Epithelial cell of esophagus (primary cell): ENCODE data around the gene BCAR3.
"Not testable (repeated sequence)": the region's sequence is repeated elsewhere in the genome, so short reads cannot be mapped to it uniquely, and the experiment has no call there.

Experiments
- DNase-seq: peaks from one replicate; pipeline ENCODE4 v3.0.0; 2010; ENCODE audit warnings: low read depth
- H3K4me3 ChIP-seq: 2 replicates; pipeline ENCODE4 v1.5.1; 2011; ENCODE audit warnings: mild to moderate bottlenecking, low read length, control low read depth
- TF ChIP-seq, protein P1 (sequence below): IDR thresholded peaks from 2 replicates; pipeline ENCODE4 v1.5.1; 2011; ENCODE audit warnings: low read depth, mild to moderate bottlenecking, low read length, control low read depth, inconsistent platforms; ENCODE audit not compliant: insufficient read depth; ENCODE audit errors: missing control alignments

BCAR3 gene

DNA sequence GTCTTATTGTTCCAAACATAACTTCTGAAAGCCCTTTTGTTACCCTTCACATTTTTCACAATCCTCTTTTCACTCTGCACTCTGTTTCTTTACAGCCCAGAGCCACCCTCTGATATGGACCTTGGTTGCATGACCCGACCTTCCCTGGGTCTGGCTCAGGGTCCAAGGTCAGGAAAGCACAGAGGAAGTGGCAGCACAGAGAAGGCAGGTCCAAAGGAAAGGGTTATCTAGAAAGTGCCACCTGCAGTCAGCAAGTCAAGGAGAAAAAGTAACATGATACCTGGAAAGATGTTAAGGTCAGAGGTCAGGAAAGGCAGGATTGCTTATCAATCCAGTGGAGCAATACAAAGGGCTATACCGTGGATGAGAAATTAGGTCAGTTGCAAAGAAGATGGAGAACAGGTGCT lies 18.4 kb downstream of the BCAR3 start:
- DNase-seq: no peak

DNA sequence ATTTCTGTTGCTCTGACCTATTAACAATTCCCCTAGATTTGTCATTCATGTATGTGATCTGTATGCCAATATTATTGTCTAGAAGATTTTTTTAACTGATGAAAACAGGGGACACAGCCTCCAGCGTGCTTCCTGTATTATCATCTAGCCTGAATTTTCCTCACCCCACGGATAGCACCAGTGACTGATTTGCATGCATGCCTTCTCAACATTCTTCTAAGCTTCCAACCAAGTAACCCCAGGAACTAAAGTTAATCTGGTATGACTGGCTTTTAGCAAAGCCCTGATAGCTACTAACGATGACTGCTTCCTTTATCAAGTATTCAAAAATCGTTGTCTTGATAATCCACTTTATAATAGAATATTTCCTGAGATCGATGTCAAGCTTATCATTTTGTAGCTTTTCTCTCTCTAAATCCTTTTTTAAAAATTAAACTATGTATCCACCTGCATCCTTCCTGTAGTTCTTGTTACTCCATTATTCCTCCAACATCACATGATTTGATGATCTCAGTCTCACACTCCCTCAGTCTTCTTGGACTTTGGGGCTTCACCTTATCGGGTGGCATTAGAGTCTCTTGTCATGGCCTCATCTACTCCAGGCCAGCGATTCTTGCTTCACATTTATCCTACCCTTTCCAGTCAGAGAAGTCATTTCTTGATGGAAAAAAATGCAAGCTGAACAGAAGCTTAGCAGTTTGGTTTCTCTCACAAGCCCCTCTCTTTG lies 19.0 kb downstream of the BCAR3 start:
- H3K4me3 ChIP-seq: no peak overlapping the region
- DNase-seq: no peak
- TF ChIP-seq, protein P1, sequence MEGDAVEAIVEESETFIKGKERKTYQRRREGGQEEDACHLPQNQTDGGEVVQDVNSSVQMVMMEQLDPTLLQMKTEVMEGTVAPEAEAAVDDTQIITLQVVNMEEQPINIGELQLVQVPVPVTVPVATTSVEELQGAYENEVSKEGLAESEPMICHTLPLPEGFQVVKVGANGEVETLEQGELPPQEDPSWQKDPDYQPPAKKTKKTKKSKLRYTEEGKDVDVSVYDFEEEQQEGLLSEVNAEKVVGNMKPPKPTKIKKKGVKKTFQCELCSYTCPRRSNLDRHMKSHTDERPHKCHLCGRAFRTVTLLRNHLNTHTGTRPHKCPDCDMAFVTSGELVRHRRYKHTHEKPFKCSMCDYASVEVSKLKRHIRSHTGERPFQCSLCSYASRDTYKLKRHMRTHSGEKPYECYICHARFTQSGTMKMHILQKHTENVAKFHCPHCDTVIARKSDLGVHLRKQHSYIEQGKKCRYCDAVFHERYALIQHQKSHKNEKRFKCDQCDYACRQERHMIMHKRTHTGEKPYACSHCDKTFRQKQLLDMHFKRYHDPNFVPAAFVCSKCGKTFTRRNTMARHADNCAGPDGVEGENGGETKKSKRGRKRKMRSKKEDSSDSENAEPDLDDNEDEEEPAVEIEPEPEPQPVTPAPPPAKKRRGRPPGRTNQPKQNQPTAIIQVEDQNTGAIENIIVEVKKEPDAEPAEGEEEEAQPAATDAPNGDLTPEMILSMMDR: no peak

More for the DNA sequence above, 18.4 kb downstream of the BCAR3 start:
- H3K4me3 ChIP-seq: no peak overlapping the region
- TF ChIP-seq, protein P1: no peak

DNA sequence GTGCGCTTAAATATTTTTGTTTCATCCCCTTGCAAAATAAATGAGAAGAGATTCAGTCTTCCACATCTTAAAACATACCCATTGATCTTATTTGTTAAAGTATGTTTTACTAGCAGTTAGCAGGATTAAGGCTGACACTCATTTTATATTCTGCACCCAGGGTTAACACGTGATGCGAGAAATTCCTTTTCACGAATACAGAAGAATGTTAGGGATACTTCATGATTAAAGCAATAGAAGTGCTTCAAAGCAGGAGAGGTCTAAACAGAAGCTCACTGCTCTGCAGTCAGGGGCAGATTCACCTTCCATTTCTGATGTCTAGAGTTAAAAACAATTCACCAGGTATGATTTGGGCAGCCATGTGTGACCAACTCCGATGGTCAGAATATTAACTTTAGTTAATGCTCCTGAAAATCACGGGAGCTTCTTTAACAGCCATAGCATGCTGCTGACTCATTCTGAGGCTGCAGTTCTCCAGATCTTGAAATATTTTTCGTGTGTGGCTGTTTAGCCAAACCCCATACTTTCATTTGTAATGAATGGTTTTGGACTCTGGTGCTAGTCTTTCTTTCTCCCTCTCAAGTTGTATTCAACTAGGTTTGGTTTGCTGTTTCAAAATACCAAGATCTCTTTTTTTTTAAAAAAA lies 19.7 kb downstream of the BCAR3 start:
- DNase-seq: peak; percentile 56
- H3K4me3 ChIP-seq: no peak overlapping the region
- TF ChIP-seq, protein P1: no peak

DNA sequence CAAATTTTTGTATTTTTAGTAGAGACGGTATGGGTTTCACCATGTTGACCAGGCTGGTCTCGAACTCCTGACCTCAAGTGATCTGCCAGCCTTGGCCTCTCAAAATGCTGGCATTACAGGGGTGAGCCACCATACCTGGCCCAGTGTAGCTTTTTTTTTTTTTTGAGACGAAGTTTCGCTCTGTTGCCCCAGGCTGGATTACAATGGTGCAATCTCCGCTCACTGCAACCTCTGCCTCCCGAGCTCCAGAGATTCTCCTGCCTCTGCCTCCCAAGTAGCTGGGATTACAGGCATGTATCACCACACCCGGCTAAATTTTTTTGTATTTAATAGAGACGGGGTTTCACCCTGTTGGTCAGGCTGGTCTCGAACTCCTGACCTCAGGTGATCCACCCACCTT lies 20.3 kb downstream of the BCAR3 start:
- not testable (repeated sequence) for DNase-seq, H3K4me3 ChIP-seq

DNA sequence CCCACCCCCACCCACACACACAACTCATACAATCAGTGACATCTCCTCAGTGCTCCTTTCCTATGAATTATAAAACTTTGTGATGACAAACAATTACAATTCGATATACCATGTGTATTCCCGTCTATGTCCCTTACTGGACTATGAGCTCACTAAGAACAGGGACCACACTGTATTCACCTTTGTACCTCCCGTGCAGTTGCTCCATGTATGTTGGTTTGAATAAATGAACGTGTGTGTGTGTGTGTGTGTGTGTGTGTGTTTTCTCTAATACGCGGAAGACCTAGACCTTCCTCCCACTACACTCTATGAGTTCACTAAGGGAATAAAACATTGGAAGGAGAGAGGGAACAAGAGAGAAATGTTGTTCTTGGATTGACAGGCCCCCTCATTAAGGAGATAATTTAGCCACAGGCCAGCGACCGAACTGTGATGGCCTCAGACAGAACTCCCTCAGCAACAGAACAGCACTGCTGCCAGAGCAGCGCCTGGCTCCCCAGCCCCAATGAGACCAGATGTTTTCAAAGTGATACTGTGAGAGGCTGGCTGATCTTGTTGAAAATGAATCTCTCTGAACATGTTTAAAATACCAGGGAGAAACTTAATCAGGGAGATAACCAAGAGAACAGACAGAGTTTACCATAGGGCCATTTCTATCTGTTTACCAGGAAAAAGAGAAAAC lies 21.7 kb downstream of the BCAR3 start:
- H3K4me3 ChIP-seq: no peak overlapping the region
- TF ChIP-seq, protein P1: no peak
- DNase-seq: no peak

DNA sequence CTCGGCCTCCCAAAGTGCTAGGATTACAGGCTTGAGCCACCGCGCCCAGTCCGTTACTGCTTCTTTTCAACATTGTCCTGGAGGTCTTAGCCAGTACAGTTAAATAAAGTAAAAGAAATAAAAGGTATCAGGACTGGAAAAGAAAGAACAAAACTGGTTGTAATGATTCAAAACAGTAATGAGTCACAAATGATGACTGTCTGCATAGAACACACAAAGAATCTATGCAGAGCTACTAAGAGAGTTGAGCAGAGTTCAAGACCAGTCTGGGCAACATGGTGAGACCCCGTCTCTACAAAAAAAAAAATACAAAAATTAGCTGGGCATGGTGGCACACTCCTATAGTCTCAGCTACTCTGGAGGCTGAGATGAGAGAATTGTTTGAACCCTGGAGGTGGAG lies 23.4 kb downstream of the BCAR3 start:
- no peak overlapping the region for H3K4me3 ChIP-seq
- peak; percentile 46 for DNase-seq
- TF ChIP-seq, protein P1: no peak

DNA sequence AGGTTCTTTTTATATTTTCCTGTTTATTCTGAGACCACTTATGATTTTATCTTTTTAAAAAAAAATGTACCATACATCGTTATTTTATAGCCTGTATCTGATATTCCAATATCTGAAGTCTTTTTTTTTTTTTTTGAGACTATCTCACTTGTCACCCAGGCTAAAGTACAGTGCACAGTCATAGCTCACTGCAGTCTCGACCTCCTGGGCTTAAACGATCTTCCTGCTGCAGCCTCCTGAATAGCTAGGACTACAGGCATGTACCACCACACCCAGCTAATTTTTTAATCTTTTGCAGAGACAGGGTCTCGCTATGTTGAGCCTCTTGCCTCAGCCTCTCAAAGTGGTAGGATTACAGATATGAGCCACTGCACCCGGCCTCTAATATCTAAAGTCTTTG lies 25.1 kb downstream of the BCAR3 start:
- no peak overlapping the region for H3K4me3 ChIP-seq
- TF ChIP-seq, protein P1: no peak

More for the DNA sequence above, 25.1 kb downstream of the BCAR3 start:
- no peak for DNase-seq
